ENCODE results near the gene RBSN.

RBSN gene

DNA sequence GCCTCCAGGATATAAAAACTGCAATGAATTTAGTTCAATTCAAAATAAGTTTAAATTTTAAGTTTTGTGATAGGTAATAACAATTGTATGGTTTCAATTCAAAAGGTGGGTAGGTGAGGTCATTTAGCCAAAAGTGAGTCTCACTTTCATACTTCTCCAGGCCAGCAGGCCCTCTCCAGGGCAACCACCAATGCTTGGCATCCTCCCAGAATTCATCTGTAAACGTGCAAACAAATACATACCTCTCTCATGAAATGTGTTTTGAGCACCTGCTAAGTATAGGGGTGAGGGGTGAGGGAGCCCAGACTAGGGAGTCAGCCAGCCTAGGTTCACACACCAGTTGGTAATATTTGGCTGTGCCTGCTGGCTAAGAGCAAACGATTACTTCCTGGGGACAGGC, 22.0 kb upstream of the RBSN start:
- H4K12ac ChIP-seq (ENCODE audit: low read depth, low read length): no peak overlapping the region
- WGBS (ENCODE audit: extremely low coverage, insufficient coverage, insufficient read length): no CpG with 5 or more reads among the region's 2 CpGs
- no peak overlapping the region for H3K14ac ChIP-seq (ENCODE audit: low read length)
- peaks cover 1% of the 10 kb centered on the region for H3K9me3 ChIP-seq (ENCODE audit: insufficient read depth, low read depth, low read length)
- no peak overlapping the region for H2AFZ ChIP-seq (ENCODE audit: insufficient read depth, low read length, poor library complexity)
- H4K91ac ChIP-seq (ENCODE audit: low read depth, low read length): no peak overlapping the region
- DNase-seq: no peak
- no peaks in the 10 kb centered on the region for H3K27me3 ChIP-seq (ENCODE audit: insufficient read depth, low read length)
- no peak overlapping the region for H3K4me3 ChIP-seq (ENCODE audit: low read depth, low read length)
- no peak overlapping the region for H2BK120ac ChIP-seq (ENCODE audit: insufficient read depth, low read length, poor library complexity)
- H3K36me3 ChIP-seq (ENCODE audit: control insufficient read depth in 1 of 2, insufficient read depth in 2 of 2, low read length in 2 of 2): no peaks in the 10 kb centered on the region
- H3K79me2 ChIP-seq (ENCODE audit: control insufficient read depth, insufficient read depth, low read length, poor library complexity): no peaks in the 10 kb centered on the region
- no peak overlapping the region for H3K23ac ChIP-seq (ENCODE audit: low read length)
- no peak overlapping the region for H2AK5ac ChIP-seq (ENCODE audit: low read length)
- no peak overlapping the region for H3K9ac ChIP-seq (ENCODE audit: low read length)
- no peak overlapping the region for H3K27ac ChIP-seq (ENCODE audit: low read depth, low read length)
- H3K4me2 ChIP-seq (ENCODE audit: low read length): no peak overlapping the region
- no peak overlapping the region for H3K4ac ChIP-seq (ENCODE audit: low read depth, low read length)
- H4K8ac ChIP-seq (ENCODE audit: low read depth, low read length): no peak overlapping the region
- no peak overlapping the region for H3K18ac ChIP-seq (ENCODE audit: low read length)
- no peak overlapping the region for H2BK12ac ChIP-seq (ENCODE audit: low read length)
- H2BK5ac ChIP-seq (ENCODE audit: low read depth, low read length, poor library complexity): no peak overlapping the region
- H3K4me1 ChIP-seq (ENCODE audit: control insufficient read depth in 1 of 2, insufficient read depth in 2 of 2, low read length in 2 of 2): no peaks in the 10 kb centered on the region
- no peaks in the 10 kb centered on the region for H3K79me1 ChIP-seq (ENCODE audit: low read length)

- Histone ChIP-seq H3K36me3 (ENCODE audit: control insufficient read depth in 1 of 2, insufficient read depth in 2 of 2, low read length in 2 of 2) (no peaks in the 10 kb centered on the region), H4K12ac (ENCODE audit: low read depth, low read length) (no peak overlapping the region), H4K91ac (ENCODE audit: low read depth, low read length) (no peak overlapping the region), H3K4me3 (ENCODE audit: low read depth, low read length) (no peak overlapping the region), H3K79me2 (ENCODE audit: control insufficient read depth, insufficient read depth, low read length, poor library complexity) (no peaks in the 10 kb centered on the region), H3K27me3 (ENCODE audit: insufficient read depth, low read length) (no peaks in the 10 kb centered on the region), H2AK5ac (ENCODE audit: low read length) (no peak overlapping the region), H3K18ac (ENCODE audit: low read length) (no peak overlapping the region), H4K8ac (ENCODE audit: low read depth, low read length) (no peak overlapping the region), H3K4me1 (ENCODE audit: control insufficient read depth in 1 of 2, insufficient read depth in 2 of 2, low read length in 2 of 2) (no peaks in the 10 kb centered on the region), H3K9ac (ENCODE audit: low read length) (no peak overlapping the region), H3K4ac (ENCODE audit: low read depth, low read length) (no peak overlapping the region), H3K23ac (ENCODE audit: low read length) (no peak overlapping the region), H3K79me1 (ENCODE audit: low read length) (no peaks in the 10 kb centered on the region), H3K4me2 (ENCODE audit: low read length) (no peak overlapping the region), H3K27ac (ENCODE audit: low read depth, low read length) (no peak overlapping the region), H2AFZ (ENCODE audit: insufficient read depth, low read length, poor library complexity) (no peak overlapping the region), H2BK12ac (ENCODE audit: low read length) (no peak overlapping the region), H3K9me3 (ENCODE audit: insufficient read depth, low read depth, low read length) (peaks cover 3% of the 10 kb centered on the region), H2BK120ac (ENCODE audit: insufficient read depth, low read length, poor library complexity) (no peak overlapping the region), H2BK5ac (ENCODE audit: low read depth, low read length, poor library complexity) (no peak overlapping the region), H3K14ac (ENCODE audit: low read length) (no peak overlapping the region)
- no CpG with 5 or more reads among the region's 3 CpGs for WGBS (ENCODE audit: extremely low coverage, insufficient coverage, insufficient read length)
- DNase-seq: no peak
These were observed 18.1 kb upstream of the RBSN start for GRCh38 chr3:15117011-15117410.

- peaks cover 3% of the 10 kb centered on the region for H3K9me3 ChIP-seq (ENCODE audit: insufficient read depth, low read depth, low read length)
- H4K12ac ChIP-seq (ENCODE audit: low read depth, low read length): no peak overlapping the region
- no peak overlapping the region for H3K18ac ChIP-seq (ENCODE audit: low read length)
- no peak overlapping the region for H2BK120ac ChIP-seq (ENCODE audit: insufficient read depth, low read length, poor library complexity)
- no peak overlapping the region for H3K4me2 ChIP-seq (ENCODE audit: low read length)
- H2BK12ac ChIP-seq (ENCODE audit: low read length): no peak overlapping the region
- no peak overlapping the region for H2BK5ac ChIP-seq (ENCODE audit: low read depth, low read length, poor library complexity)
- no peak overlapping the region for H3K27ac ChIP-seq (ENCODE audit: low read depth, low read length)
- H3K36me3 ChIP-seq (ENCODE audit: control insufficient read depth in 1 of 2, insufficient read depth in 2 of 2, low read length in 2 of 2): no peaks in the 10 kb centered on the region
- H2AK5ac ChIP-seq (ENCODE audit: low read length): no peak overlapping the region
- no peak overlapping the region for H3K23ac ChIP-seq (ENCODE audit: low read length)
- no peak overlapping the region for H2AFZ ChIP-seq (ENCODE audit: insufficient read depth, low read length, poor library complexity)
- no peak overlapping the region for H3K4me3 ChIP-seq (ENCODE audit: low read depth, low read length)
- no peak for DNase-seq
- no peak overlapping the region for H3K9ac ChIP-seq (ENCODE audit: low read length)
- no peak overlapping the region for H3K14ac ChIP-seq (ENCODE audit: low read length)
- no peak overlapping the region for H3K4ac ChIP-seq (ENCODE audit: low read depth, low read length)
- no peaks in the 10 kb centered on the region for H3K79me2 ChIP-seq (ENCODE audit: control insufficient read depth, insufficient read depth, low read length, poor library complexity)
- H3K79me1 ChIP-seq (ENCODE audit: low read length): no peaks in the 10 kb centered on the region
- no peak overlapping the region for H4K91ac ChIP-seq (ENCODE audit: low read depth, low read length)
- WGBS (ENCODE audit: extremely low coverage, insufficient coverage, insufficient read length): no CpG with 5 or more reads among the region's 2 CpGs
- H4K8ac ChIP-seq (ENCODE audit: low read depth, low read length): no peak overlapping the region
- no peaks in the 10 kb centered on the region for H3K4me1 ChIP-seq (ENCODE audit: control insufficient read depth in 1 of 2, insufficient read depth in 2 of 2, low read length in 2 of 2)
- H3K27me3 ChIP-seq (ENCODE audit: insufficient read depth, low read length): no peaks in the 10 kb centered on the region
These were observed 17.2 kb upstream of the RBSN start for GRCh38 chr3:15116032-15116669.

DNA sequence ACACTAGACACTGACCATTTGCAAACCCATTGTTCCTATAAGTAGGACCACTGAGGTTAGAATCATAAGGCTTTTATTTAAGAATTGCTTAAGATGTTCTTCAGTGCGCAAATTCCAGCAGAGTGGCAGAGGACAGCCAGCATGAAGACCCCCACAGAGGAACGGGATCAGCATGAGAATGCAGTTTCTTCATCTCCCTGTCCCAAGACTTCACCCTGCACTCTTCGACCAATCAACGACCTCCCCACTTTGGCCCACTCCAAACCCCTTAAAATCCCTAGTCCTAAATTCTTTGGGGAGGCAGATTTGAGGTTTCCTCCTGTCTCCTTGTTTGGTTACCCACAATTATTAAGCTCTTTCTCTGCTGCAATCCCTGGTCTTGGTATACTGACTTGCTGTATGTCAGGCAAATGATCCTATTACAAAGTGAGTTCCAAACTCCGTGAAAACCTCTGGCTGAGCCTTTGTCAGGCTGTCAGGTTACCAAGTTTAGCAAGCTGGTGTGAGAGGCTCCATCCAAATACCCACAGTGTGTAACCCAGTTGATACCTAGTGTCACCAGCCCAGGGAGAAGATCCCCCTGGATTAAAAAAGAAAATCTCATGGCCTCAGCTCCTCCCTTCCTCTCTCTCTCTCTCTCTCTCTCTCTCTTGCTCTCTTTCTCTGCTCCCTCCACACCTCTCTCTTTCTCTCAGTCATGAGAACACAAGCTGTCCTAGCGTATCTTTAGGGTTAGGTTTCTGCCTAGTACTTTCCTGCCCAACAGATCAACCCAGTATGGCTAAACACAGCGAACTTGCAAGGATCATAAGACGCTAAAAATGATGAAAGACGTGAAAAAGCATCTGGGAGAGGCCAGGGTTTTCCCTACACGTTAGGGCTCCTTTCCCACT, 15.8 kb upstream of the RBSN start:
- WGBS (ENCODE audit: extremely low coverage, insufficient coverage, insufficient read length): no CpG with 5 or more reads among the region's 10 CpGs
- no peaks in the 10 kb centered on the region for H3K36me3 ChIP-seq (ENCODE audit: control insufficient read depth in 1 of 2, insufficient read depth in 2 of 2, low read length in 2 of 2)
- H2BK12ac ChIP-seq (ENCODE audit: low read length): no peak overlapping the region

More for the DNA sequence above, 15.8 kb upstream of the RBSN start:
- H3K4me3 ChIP-seq (ENCODE audit: low read depth, low read length): no peak overlapping the region
- no peak overlapping the region for H2BK120ac ChIP-seq (ENCODE audit: insufficient read depth, low read length, poor library complexity)
- no peak overlapping the region for H3K14ac ChIP-seq (ENCODE audit: low read length)
- H3K79me1 ChIP-seq (ENCODE audit: low read length): no peaks in the 10 kb centered on the region
- H3K9ac ChIP-seq (ENCODE audit: low read length): no peak overlapping the region
- no peaks in the 10 kb centered on the region for H3K4me1 ChIP-seq (ENCODE audit: control insufficient read depth in 1 of 2, insufficient read depth in 2 of 2, low read length in 2 of 2)
- no peaks in the 10 kb centered on the region for H3K27me3 ChIP-seq (ENCODE audit: insufficient read depth, low read length)
- H4K12ac ChIP-seq (ENCODE audit: low read depth, low read length): no peak overlapping the region
- no peak overlapping the region for H3K18ac ChIP-seq (ENCODE audit: low read length)
- H2AFZ ChIP-seq (ENCODE audit: insufficient read depth, low read length, poor library complexity): no peak overlapping the region
- no peak overlapping the region for H2BK5ac ChIP-seq (ENCODE audit: low read depth, low read length, poor library complexity)
- peaks cover 3% of the 10 kb centered on the region for H3K9me3 ChIP-seq (ENCODE audit: insufficient read depth, low read depth, low read length)
- H4K8ac ChIP-seq (ENCODE audit: low read depth, low read length): no peak overlapping the region
- DNase-seq: no peak
- H3K23ac ChIP-seq (ENCODE audit: low read length): no peak overlapping the region
- no peak overlapping the region for H3K4me2 ChIP-seq (ENCODE audit: low read length)
- no peak overlapping the region for H2AK5ac ChIP-seq (ENCODE audit: low read length)
- no peak overlapping the region for H3K4ac ChIP-seq (ENCODE audit: low read depth, low read length)
- no peaks in the 10 kb centered on the region for H3K79me2 ChIP-seq (ENCODE audit: control insufficient read depth, insufficient read depth, low read length, poor library complexity)
- no peak overlapping the region for H4K91ac ChIP-seq (ENCODE audit: low read depth, low read length)
- no peak overlapping the region for H3K27ac ChIP-seq (ENCODE audit: low read depth, low read length)

Data from trophoblast cell (in vitro differentiated cells and primary cell).